Parathyroid adenoma (tissue), 2 donors: ENCODE results near the gene MAP2K1.

ENCODE experiments used
- H2AFZ ChIP-seq: fragments of 300-600 bp; sonication (generic); one replicate; pipeline ENCODE4 v1.7.0; 2017; ENCODE audit warnings: antibody characterized with exemption, mild to moderate bottlenecking
- H3K27ac ChIP-seq: fragments of 300-600 bp; sonication (generic); one replicate; pipeline ENCODE4 v1.7.0; 2017
- H3K27me3 ChIP-seq: fragments of 300-600 bp; sonication (generic); one replicate; pipeline ENCODE4 v1.7.0; 2017; ENCODE audit warnings: low read length; ENCODE audit not compliant: control insufficient read depth, insufficient read depth
- H3K36me3 ChIP-seq: fragments of 300-600 bp; sonication (generic); one replicate; pipeline ENCODE4 v1.7.0; 2017; ENCODE audit warnings: low read length; ENCODE audit not compliant: control insufficient read depth, insufficient read depth
- H3K4me1 ChIP-seq: fragments of 300-600 bp; sonication (generic); one replicate; pipeline ENCODE4 v1.7.0; 2017; ENCODE audit warnings: control low read depth
- H3K4me2 ChIP-seq: fragments of 300-600 bp; sonication (generic); one replicate; pipeline ENCODE4 v1.7.0; 2017; ENCODE audit warnings: low read length
- H3K4me3 ChIP-seq: fragments of 300-600 bp; sonication (generic); one replicate; pipeline ENCODE4 v1.7.0; 2017; ENCODE audit warnings: low read depth, low read length
- H3K79me2 ChIP-seq: fragments of 300-600 bp; sonication (generic); one replicate; pipeline ENCODE4 v1.7.0; 2017; ENCODE audit warnings: control low read depth
- H3K9ac ChIP-seq: fragments of 300-600 bp; sonication (generic); one replicate; pipeline ENCODE4 v1.7.0; 2017; ENCODE audit warnings: mild to moderate bottlenecking
- H3K9me3 ChIP-seq: fragments of 300-600 bp; sonication (generic); one replicate; pipeline ENCODE4 v1.7.0; 2017; ENCODE audit warnings: low read length; ENCODE audit not compliant: control insufficient read depth
- TF ChIP-seq, protein P1 (sequence below): fragments of 300-600 bp; sonication (generic); IDR thresholded peaks from one replicate; pipeline ENCODE4 v1.7.0; 2017; ENCODE audit warnings: antibody characterized with exemption, mild to moderate bottlenecking
- donor health status: primary hyperparathyroidism.

Gene MAP2K1

DNA sequence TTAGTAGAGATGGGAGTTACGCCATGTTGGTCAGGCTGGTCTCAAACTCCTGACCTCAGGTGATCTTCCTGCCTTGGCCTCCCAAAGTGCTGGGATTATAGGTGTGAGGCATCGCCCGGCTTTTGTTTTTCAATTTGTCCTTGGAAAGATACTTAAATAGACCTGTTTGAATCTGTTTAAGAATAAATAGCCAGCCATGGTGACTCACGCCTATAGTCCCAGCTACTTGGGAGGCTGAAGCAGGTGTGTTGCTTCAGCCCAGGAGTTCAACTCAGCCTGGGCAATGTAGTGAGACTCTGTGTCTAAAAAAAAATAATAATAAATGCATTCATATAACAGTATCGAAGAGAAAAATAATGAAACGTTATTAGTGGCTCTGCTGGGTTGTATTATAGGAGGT lies 93.6 kb downstream of the MAP2K1 start:
- Histone ChIP-seq H3K4me3 (no peak overlapping the region), H3K79me2 (no peaks in the 10 kb centered on the region), H3K4me2 (no peak overlapping the region), H3K27me3 (no peaks in the 10 kb centered on the region), H3K9ac (no peak overlapping the region), H3K27ac (no peak overlapping the region), H3K9me3 (no peaks in the 10 kb centered on the region), H3K36me3 (no peaks in the 10 kb centered on the region), H3K4me1 (no peaks in the 10 kb centered on the region), H2AFZ (no peak overlapping the region)
- TF ChIP-seq, protein P1, sequence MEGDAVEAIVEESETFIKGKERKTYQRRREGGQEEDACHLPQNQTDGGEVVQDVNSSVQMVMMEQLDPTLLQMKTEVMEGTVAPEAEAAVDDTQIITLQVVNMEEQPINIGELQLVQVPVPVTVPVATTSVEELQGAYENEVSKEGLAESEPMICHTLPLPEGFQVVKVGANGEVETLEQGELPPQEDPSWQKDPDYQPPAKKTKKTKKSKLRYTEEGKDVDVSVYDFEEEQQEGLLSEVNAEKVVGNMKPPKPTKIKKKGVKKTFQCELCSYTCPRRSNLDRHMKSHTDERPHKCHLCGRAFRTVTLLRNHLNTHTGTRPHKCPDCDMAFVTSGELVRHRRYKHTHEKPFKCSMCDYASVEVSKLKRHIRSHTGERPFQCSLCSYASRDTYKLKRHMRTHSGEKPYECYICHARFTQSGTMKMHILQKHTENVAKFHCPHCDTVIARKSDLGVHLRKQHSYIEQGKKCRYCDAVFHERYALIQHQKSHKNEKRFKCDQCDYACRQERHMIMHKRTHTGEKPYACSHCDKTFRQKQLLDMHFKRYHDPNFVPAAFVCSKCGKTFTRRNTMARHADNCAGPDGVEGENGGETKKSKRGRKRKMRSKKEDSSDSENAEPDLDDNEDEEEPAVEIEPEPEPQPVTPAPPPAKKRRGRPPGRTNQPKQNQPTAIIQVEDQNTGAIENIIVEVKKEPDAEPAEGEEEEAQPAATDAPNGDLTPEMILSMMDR: no peak

DNA sequence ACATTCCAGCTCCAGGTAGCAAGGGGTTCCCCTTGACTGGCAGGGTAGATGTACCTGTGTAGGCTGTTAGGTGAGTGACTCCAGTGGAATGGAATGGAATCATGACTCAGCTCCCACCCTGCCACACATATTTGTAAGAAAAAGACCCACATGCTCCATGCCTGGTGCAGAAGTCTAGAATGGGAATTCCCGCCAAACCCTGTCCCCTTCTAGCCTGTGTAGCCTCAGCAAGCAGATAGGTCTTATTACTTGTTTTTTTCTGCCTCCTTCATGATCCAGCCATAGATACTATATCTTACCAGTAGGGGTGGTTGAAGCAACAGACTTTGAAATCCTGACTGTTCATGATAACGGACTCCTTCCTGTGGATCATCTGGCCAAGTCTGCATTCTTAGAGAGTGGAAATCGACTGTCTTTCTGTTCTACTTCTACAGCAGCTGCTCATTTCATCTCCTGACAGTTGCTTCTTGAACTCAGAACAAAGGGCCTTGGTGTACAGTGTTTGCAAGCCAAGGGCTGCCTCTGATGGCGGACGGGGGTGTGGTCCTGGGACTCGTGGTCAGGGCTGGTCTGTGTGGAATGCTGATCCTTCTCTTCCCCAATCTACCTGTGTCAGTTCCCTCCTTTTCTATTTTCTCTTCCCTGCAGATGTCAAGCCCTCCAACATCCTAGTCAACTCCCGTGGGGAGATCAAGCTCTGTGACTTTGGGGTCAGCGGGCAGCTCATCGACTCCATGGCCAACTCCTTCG lies 94.6 kb downstream of the MAP2K1 start:
- no peaks in the 10 kb centered on the region for H3K4me1 ChIP-seq
- H2AFZ ChIP-seq: no peak overlapping the region
- H3K9ac ChIP-seq: no peak overlapping the region
- no peaks in the 10 kb centered on the region for H3K36me3 ChIP-seq
- H3K27ac ChIP-seq: no peak overlapping the region
- H3K79me2 ChIP-seq: no peaks in the 10 kb centered on the region
- TF ChIP-seq, protein P1: no peak
- no peaks in the 10 kb centered on the region for H3K9me3 ChIP-seq
- H3K4me3 ChIP-seq: no peak overlapping the region
- no peak overlapping the region for H3K4me2 ChIP-seq
- H3K27me3 ChIP-seq: no peaks in the 10 kb centered on the region

DNA sequence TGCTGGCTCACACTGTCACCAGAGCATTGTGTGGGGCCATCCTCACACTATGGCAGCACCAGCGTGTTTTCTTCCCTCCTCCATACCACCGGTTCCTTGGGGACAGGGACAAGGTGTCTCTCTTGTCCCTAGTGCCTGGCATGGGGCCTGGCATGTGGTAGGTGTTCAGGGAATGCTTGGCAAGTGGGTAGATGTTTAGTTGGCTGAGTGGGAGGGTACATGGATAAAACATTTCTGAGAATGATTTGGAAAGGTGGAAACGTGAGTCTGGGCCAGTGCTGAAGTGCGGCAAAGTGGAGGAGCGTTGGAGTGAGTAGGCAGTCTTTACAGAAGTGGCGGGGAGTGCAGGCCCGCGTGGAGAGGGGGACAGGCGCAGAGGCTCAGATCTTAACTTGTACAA lies 95.8 kb downstream of the MAP2K1 start:
- Histone ChIP-seq H3K9ac (no peak overlapping the region), H3K9me3 (no peaks in the 10 kb centered on the region), H3K4me1 (no peaks in the 10 kb centered on the region), H3K27me3 (no peaks in the 10 kb centered on the region), H2AFZ (no peak overlapping the region), H3K4me2 (no peak overlapping the region), H3K79me2 (no peaks in the 10 kb centered on the region), H3K4me3 (no peak overlapping the region), H3K27ac (no peak overlapping the region), H3K36me3 (no peaks in the 10 kb centered on the region)
- TF ChIP-seq, protein P1: no peak

DNA sequence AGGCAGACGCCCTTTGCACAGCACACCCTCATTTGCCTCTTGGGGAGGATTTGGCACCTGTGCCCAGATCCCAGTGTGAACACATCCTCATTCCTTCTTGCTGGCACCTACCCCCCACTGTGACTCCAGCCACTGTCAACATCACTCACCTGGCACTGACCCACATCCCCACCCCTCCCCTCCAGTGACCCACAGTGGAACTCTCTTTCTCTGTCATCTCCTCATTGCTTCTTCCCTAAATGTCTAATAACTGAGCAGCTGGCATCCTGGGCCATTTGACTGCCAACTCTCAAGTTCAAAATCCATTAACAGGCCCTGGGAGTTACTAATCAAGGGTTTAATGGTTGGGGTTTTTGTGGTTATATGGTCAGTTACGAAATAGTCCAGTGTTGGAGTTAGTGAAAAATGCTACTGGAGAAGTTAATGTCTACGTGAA lies 96.4 kb downstream of the MAP2K1 start:
- Histone ChIP-seq H3K4me1 (no peaks in the 10 kb centered on the region), H3K36me3 (no peaks in the 10 kb centered on the region), H3K4me3 (no peak overlapping the region), H3K27me3 (no peaks in the 10 kb centered on the region), H2AFZ (no peak overlapping the region), H3K27ac (no peak overlapping the region), H3K4me2 (no peak overlapping the region), H3K79me2 (no peaks in the 10 kb centered on the region), H3K9ac (no peak overlapping the region), H3K9me3 (no peaks in the 10 kb centered on the region)
- TF ChIP-seq, protein P1: no peak

DNA sequence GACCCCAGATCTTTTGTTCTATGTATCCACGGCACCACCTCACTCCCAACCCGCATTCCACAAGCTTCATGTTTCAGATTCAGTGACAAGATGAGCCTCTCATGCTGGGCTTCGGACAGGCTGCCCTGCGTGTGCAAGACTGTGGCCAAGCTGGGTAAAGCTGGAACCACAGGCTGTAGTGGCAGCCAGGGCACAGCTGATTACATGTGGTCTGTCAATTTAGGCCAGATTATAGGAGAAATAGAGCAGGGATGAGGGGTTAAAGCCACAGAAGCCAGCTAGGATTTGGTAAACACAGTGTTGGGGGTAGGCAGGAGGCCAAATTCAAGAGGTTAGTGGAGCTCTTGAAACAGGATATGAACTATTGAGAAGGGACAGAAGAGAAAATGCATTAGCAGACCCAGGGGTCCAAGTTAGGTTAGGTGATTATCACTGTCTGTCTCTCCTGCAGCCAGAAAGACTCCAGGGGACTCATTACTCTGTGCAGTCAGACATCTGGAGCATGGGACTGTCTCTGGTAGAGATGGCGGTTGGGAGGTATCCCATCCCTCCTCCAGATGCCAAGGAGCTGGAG lies 97.9 kb downstream of the MAP2K1 start:
- H3K27me3 ChIP-seq: no peaks in the 10 kb centered on the region
- H2AFZ ChIP-seq: no peak overlapping the region
- no peaks in the 10 kb centered on the region for H3K36me3 ChIP-seq
- no peaks in the 10 kb centered on the region for H3K4me1 ChIP-seq
- no peak overlapping the region for H3K4me3 ChIP-seq
- no peak overlapping the region for H3K27ac ChIP-seq
- TF ChIP-seq, protein P1: no peak
- H3K9ac ChIP-seq: no peak overlapping the region
- H3K79me2 ChIP-seq: no peaks in the 10 kb centered on the region
- no peak overlapping the region for H3K4me2 ChIP-seq
- no peaks in the 10 kb centered on the region for H3K9me3 ChIP-seq
